Mammary epithelial cell (primary cell): Measurements from ENCODE around the gene COX7B.

Experiments
- EZH2 ChIP-seq: IDR thresholded peaks from 2 replicates; pipeline ENCODE4 v1.6.1; 2012; ENCODE audit warnings: low read length, inconsistent platforms, borderline replicate concordance
- TF ChIP-seq, protein P1 (sequence below), 2 donors: IDR thresholded peaks in 1 of 2; conservative IDR thresholded peaks in 1 of 2; 2 replicates each; pipeline ENCODE4 v1.5.1; 2011 to 2012; ENCODE audit warnings: inconsistent platforms in 2 of 2, low read length in 2 of 2, mild to moderate bottlenecking in 2 of 2, control low read depth in 1 of 2, low read depth in 1 of 2; ENCODE audit not compliant: insufficient read depth in 1 of 2; ENCODE audit errors: extremely low read depth in 1 of 2

DNA sequence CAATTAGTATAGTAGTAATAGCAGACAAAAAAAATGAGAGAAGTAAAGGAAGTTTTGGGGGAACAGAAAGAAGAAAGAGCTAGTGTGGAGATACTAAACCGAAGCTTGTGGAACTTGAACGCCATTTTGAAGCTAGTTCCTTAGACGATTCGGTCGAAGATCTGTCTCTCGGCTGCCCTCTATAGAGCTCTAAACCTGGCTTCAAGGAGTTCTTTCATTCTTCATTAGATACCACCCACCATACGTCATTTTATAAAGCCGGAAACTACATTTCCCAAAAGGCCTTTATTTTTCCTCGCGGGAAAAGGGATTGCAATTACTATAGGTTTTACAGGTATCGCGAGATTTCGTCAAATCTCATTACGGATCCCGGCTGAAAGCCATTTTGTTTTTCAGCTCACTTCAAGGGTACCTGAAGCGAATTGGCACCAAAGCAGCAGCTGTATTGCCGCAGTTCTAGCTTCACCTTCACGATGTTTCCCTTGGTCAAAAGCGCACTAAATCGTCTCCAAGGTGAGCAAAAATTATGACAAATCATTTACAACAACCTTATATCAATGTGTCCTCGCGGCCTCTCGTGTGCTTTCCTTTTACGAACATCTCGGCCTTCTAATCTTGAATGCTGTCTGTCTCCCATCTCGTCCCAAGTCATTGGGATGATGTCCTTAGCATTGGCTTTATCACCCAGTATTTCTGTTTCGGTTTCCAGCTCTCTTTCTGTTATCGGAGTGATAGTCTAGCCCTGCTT is at the start of gene COX7B:
- TF ChIP-seq, protein P1, sequence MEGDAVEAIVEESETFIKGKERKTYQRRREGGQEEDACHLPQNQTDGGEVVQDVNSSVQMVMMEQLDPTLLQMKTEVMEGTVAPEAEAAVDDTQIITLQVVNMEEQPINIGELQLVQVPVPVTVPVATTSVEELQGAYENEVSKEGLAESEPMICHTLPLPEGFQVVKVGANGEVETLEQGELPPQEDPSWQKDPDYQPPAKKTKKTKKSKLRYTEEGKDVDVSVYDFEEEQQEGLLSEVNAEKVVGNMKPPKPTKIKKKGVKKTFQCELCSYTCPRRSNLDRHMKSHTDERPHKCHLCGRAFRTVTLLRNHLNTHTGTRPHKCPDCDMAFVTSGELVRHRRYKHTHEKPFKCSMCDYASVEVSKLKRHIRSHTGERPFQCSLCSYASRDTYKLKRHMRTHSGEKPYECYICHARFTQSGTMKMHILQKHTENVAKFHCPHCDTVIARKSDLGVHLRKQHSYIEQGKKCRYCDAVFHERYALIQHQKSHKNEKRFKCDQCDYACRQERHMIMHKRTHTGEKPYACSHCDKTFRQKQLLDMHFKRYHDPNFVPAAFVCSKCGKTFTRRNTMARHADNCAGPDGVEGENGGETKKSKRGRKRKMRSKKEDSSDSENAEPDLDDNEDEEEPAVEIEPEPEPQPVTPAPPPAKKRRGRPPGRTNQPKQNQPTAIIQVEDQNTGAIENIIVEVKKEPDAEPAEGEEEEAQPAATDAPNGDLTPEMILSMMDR (conservative IDR thresholded peaks at IDR 0.05 in 1 of 2, IDR thresholded peaks at IDR 0.05 in 1 of 2; ENCODE audit: extremely low read depth in 1 of 2, insufficient read depth in 1 of 2, low read depth in 1 of 2, low read length in 2 of 2): peak; percentile 27 to 46
- no peak for TF ChIP-seq EZH2
